Kidney capillary endothelial cell (primary cell): ENCODE measurements around the gene KLHL36.
"Not testable (repeated sequence)": the region's sequence is repeated elsewhere in the genome, so short reads cannot be mapped to it uniquely, and the experiment has no call there.

Experiments used
- DNase-seq: peaks from one replicate; pipeline ENCODE4 v3.0.0-alpha.2; 2018; ENCODE audit warnings: low spot score

The KLHL36 gene

GRCh38 chr16:84616515-84616914 is 31.8 kb upstream of the KLHL36 start:
- no peak for DNase-seq

- DNase-seq: no peak
Observed at GRCh38 chr16:84617041-84617790, 31.1 kb upstream of the KLHL36 start.

- peak; percentile 72 for DNase-seq
Observed at GRCh38 chr16:84617791-84618580, 30.3 kb upstream of the KLHL36 start, which contains the start of gene COTL1. TSS of gene COTL1 (minus strand) at chr16:84618078. CDS start at chr16:84617914, 164 bp downstream.

GRCh38 chr16:84618581-84619460 is 29.5 kb upstream of the KLHL36 start:
- DNase-seq: no peak

- DNase-seq: not testable (repeated sequence)
Observed at GRCh38 chr16:84620913-84621312, 27.4 kb upstream of the KLHL36 start.

GRCh38 chr16:84625556-84625955 is 22.8 kb upstream of the KLHL36 start:
- no peak for DNase-seq

GRCh38 chr16:84628226-84628731 is 20.0 kb upstream of the KLHL36 start:
- DNase-seq: no peak

GRCh38 chr16:84629580-84629979 is 18.7 kb upstream of the KLHL36 start:
- DNase-seq: no peak

GRCh38 chr16:84630009-84630408 is 18.3 kb upstream of the KLHL36 start:
- DNase-seq: no peak

- DNase-seq: no peak
Observed at GRCh38 chr16:84630446-84631152, 17.7 kb upstream of the KLHL36 start.

GRCh38 chr16:84631153-84631466 is 17.2 kb upstream of the KLHL36 start:
- DNase-seq: no peak

GRCh38 chr16:84631886-84632285 is 16.4 kb upstream of the KLHL36 start:
- no peak for DNase-seq

- not testable (repeated sequence) for DNase-seq
Observed at GRCh38 chr16:84632862-84633261, 15.4 kb upstream of the KLHL36 start.

GRCh38 chr16:84633622-84634021 is 14.7 kb upstream of the KLHL36 start:
- no peak for DNase-seq

GRCh38 chr16:84635702-84636101 is 12.6 kb upstream of the KLHL36 start:
- no peak for DNase-seq

GRCh38 chr16:84637709-84638108 is 10.6 kb upstream of the KLHL36 start:
- DNase-seq: no peak

GRCh38 chr16:84638231-84638806 is 10.0 kb upstream of the KLHL36 start:
- DNase-seq: no peak

GRCh38 chr16:84640145-84640544 is 8.2 kb upstream of the KLHL36 start:
- no peak for DNase-seq

GRCh38 chr16:84641643-84642358 is 6.5 kb upstream of the KLHL36 start:
- DNase-seq: no peak

GRCh38 chr16:84643180-84643583 is 5.1 kb upstream of the KLHL36 start:
- DNase-seq: no peak

GRCh38 chr16:84643674-84644073 is 4.6 kb upstream of the KLHL36 start:
- no peak for DNase-seq
